ENCODE data around the gene PREPL.

The PREPL gene

DNA sequence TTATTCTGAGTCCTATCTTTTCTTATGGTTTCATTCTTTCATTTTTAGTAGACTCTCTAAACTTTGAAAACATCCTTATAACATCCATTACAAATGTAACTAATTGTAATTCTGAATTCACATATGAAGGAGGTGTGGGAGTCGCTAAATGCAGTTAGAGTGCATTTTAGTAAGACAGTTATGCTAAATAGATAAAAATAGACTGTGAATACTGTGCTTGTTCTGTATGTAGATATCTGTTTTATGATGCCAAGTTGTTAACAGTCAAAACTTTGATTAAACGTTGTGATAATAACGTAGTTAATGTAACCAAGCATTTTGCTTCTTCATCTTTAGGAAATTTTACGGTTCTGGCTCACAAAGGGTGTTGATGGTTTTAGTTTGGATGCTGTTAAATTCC lies 61.7 kb downstream of the PREPL start:
- Histone ChIP-seq H3K9ac (ENCODE audit: low read length) (no peak overlapping the region), H3K27me3 (ENCODE audit: low read length) (no peaks in the 10 kb centered on the region), H3K36me3 (ENCODE audit: low read length) (no peaks in the 10 kb centered on the region), H3K27ac (ENCODE audit: low read depth, low read length) (no peak overlapping the region), H3F3A (ENCODE audit: insufficient read depth) (no peaks in the 10 kb centered on the region), H3K9me2 (replicated peaks; ENCODE audit: insufficient read depth, low read length) (no peaks in the 10 kb centered on the region), H3K9me3 (ENCODE audit: insufficient read depth, low read length) (no peaks in the 10 kb centered on the region), H3K4me3 (ENCODE audit: insufficient read depth, low read length, poor library complexity, severe bottlenecking) (no peak overlapping the region), H4K20me1 (ENCODE audit: low read depth, low read length) (no peaks in the 10 kb centered on the region), H3K79me2 (ENCODE audit: insufficient read depth, low read length) (no peaks in the 10 kb centered on the region), H2AFZ (ENCODE audit: low read depth, low read length, severe bottlenecking) (no peak overlapping the region), H3K4me2 (ENCODE audit: low read depth, low read length, poor library complexity, severe bottlenecking) (no peak overlapping the region)
- no peak for TF ChIP-seq EZH2phosphoT487 (conservative IDR thresholded peaks at IDR 0.05; ENCODE audit: low read length)
- TF ChIP-seq, protein P1, sequence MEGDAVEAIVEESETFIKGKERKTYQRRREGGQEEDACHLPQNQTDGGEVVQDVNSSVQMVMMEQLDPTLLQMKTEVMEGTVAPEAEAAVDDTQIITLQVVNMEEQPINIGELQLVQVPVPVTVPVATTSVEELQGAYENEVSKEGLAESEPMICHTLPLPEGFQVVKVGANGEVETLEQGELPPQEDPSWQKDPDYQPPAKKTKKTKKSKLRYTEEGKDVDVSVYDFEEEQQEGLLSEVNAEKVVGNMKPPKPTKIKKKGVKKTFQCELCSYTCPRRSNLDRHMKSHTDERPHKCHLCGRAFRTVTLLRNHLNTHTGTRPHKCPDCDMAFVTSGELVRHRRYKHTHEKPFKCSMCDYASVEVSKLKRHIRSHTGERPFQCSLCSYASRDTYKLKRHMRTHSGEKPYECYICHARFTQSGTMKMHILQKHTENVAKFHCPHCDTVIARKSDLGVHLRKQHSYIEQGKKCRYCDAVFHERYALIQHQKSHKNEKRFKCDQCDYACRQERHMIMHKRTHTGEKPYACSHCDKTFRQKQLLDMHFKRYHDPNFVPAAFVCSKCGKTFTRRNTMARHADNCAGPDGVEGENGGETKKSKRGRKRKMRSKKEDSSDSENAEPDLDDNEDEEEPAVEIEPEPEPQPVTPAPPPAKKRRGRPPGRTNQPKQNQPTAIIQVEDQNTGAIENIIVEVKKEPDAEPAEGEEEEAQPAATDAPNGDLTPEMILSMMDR (IDR thresholded peaks at IDR 0.05; ENCODE audit: insufficient read depth, low read length, poor library complexity, severe bottlenecking): no peak

DNA sequence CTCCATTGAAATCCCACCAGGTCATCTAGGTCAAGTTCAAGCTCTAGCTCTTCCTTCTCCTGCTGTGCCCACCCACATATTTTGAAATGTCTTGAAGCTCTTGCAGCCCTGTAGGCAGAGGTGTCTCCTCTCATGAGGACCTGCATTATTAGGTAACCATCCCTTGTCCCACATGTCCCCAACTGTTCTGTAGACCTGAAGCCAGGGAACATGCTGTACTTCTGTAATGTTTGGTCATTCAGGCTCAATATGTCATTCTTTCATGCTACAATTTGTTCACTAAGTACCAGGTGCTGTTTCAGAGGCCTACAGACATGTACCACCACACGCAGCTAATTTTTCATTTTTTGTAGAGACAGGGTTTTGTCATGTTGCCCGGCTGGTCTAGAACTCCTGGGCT lies 63.9 kb downstream of the PREPL start:
- Histone ChIP-seq H3K27ac (ENCODE audit: low read depth, low read length) (no peak overlapping the region), H3K4me3 (ENCODE audit: insufficient read depth, low read length, poor library complexity, severe bottlenecking) (no peak overlapping the region), H3K9me2 (replicated peaks; ENCODE audit: insufficient read depth, low read length) (no peaks in the 10 kb centered on the region), H3K36me3 (ENCODE audit: low read length) (no peaks in the 10 kb centered on the region), H3K9me3 (ENCODE audit: insufficient read depth, low read length) (no peaks in the 10 kb centered on the region), H3K4me2 (ENCODE audit: low read depth, low read length, poor library complexity, severe bottlenecking) (no peak overlapping the region), H3K9ac (ENCODE audit: low read length) (no peak overlapping the region), H3K79me2 (ENCODE audit: insufficient read depth, low read length) (no peaks in the 10 kb centered on the region), H3K27me3 (ENCODE audit: low read length) (no peaks in the 10 kb centered on the region), H2AFZ (ENCODE audit: low read depth, low read length, severe bottlenecking) (no peak overlapping the region), H3F3A (ENCODE audit: insufficient read depth) (no peaks in the 10 kb centered on the region), H4K20me1 (ENCODE audit: low read depth, low read length) (no peaks in the 10 kb centered on the region)
- TF ChIP-seq, protein P1 (IDR thresholded peaks at IDR 0.05; ENCODE audit: insufficient read depth, low read length, poor library complexity, severe bottlenecking): no peak
- TF ChIP-seq EZH2phosphoT487 (conservative IDR thresholded peaks at IDR 0.05; ENCODE audit: low read length): no peak

DNA sequence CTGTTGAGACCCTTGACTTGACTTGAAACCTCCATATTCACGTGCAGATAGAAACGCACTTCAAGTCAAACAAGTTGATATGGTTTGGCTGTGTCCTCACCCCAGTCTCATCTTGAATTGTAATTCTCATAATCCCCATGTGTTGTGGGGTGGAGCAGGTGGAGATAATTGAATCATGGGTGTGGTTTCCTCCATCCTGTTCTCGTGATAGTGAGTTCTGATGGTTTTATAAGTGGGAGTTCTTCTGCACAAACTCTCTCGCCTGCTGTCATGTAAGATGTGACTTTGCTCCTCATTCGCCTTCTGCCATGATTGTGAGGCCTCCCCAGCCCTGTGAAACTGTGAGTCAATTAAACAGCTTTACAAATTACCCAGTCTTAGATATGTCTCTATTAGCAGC lies 64.6 kb downstream of the PREPL start:
- Histone ChIP-seq H3K4me2 (ENCODE audit: low read depth, low read length, poor library complexity, severe bottlenecking) (no peak overlapping the region), H3K36me3 (ENCODE audit: low read length) (no peaks in the 10 kb centered on the region), H3K9me3 (ENCODE audit: insufficient read depth, low read length) (no peaks in the 10 kb centered on the region), H4K20me1 (ENCODE audit: low read depth, low read length) (no peaks in the 10 kb centered on the region), H3K27me3 (ENCODE audit: low read length) (0 out of 2 replicates have a peak, but pooled peaks cover 2% of the 10 kb centered on the region), H3K27ac (ENCODE audit: low read depth, low read length) (no peak overlapping the region), H3K9ac (ENCODE audit: low read length) (no peak overlapping the region), H3F3A (ENCODE audit: insufficient read depth) (no peaks in the 10 kb centered on the region), H2AFZ (ENCODE audit: low read depth, low read length, severe bottlenecking) (no peak overlapping the region), H3K4me3 (ENCODE audit: insufficient read depth, low read length, poor library complexity, severe bottlenecking) (no peak overlapping the region), H3K79me2 (ENCODE audit: insufficient read depth, low read length) (no peaks in the 10 kb centered on the region), H3K9me2 (replicated peaks; ENCODE audit: insufficient read depth, low read length) (no peaks in the 10 kb centered on the region)
- TF ChIP-seq EZH2phosphoT487 (conservative IDR thresholded peaks at IDR 0.05; ENCODE audit: low read length): no peak
- TF ChIP-seq, protein P1 (IDR thresholded peaks at IDR 0.05; ENCODE audit: insufficient read depth, low read length, poor library complexity, severe bottlenecking): no peak

Measured in SU-DHL-6 (cell line).